OCI-LY7 (cell line): ENCODE measurements around the gene TRMU.

Experiments used
- EZH2phosphoT487 ChIP-seq: fragments of 200-600 bp; sonication (generic); IDR thresholded peaks from 2 replicates; pipeline ENCODE4 v1.6.1; 2018; ENCODE audit warnings: low read depth, borderline replicate concordance, mild to moderate bottlenecking, mixed run types, antibody characterized with exemption, low read length, moderate library complexity, mixed read lengths
- TF ChIP-seq, protein P1 (sequence below): fragments of 200-600 bp; sonication (generic); conservative IDR thresholded peaks from 2 replicates; pipeline ENCODE4 v1.5.1; 2014; ENCODE audit warnings: mild to moderate bottlenecking, antibody characterized with exemption, low read length, moderate library complexity, mixed read lengths

DNA sequence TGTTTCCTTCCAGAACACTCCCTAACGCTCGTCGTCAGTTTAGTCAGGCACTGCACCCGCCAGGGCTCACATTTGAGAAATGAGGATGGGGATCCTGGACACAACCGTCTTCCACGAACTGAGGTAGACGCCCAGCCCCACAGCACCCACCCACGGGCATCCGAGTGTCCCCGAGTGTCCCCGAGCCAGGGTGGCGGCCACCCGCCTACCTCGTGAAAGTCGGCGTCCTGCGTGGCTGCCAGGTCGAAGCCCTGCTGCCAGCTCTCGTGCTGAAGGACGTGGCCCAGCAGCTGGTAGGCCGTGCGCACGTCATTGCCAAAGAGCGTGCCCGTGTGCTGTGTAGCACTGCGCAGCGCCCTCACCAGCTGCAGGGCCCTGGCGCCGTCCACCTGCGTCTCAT is 53.6 kb downstream of the TRMU start:
- TF ChIP-seq, protein P1, sequence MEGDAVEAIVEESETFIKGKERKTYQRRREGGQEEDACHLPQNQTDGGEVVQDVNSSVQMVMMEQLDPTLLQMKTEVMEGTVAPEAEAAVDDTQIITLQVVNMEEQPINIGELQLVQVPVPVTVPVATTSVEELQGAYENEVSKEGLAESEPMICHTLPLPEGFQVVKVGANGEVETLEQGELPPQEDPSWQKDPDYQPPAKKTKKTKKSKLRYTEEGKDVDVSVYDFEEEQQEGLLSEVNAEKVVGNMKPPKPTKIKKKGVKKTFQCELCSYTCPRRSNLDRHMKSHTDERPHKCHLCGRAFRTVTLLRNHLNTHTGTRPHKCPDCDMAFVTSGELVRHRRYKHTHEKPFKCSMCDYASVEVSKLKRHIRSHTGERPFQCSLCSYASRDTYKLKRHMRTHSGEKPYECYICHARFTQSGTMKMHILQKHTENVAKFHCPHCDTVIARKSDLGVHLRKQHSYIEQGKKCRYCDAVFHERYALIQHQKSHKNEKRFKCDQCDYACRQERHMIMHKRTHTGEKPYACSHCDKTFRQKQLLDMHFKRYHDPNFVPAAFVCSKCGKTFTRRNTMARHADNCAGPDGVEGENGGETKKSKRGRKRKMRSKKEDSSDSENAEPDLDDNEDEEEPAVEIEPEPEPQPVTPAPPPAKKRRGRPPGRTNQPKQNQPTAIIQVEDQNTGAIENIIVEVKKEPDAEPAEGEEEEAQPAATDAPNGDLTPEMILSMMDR = no peak
- no peak for TF ChIP-seq EZH2phosphoT487
